Skeletal muscle tissue (tissue), 4 donors: ENCODE data around the gene DLG3. TPM values are rescaled to one million over a fixed set of nuclear protein-coding genes. Genes with fewer than 3 reads are reported as not detected.

Experiments used
- H3K27ac ChIP-seq: one replicate; pipeline ENCODE4 v1.7.0; 2013; ENCODE audit warnings: mild to moderate bottlenecking, low read depth, low read length, inconsistent platforms
- H3K27me3 ChIP-seq, 3 donors: one replicate each; pipeline ENCODE4 v1.7.0; 2013; ENCODE audit warnings: low read length in 3 of 3; ENCODE audit not compliant: control insufficient read depth in 3 of 3, insufficient read depth in 3 of 3
- H3K36me3 ChIP-seq, 3 donors: one replicate each; pipeline ENCODE4 v1.7.0; 2013; ENCODE audit warnings: low read length in 3 of 3; ENCODE audit not compliant: control insufficient read depth in 3 of 3, insufficient read depth in 3 of 3
- H3K4me1 ChIP-seq, 3 donors: one replicate each; pipeline ENCODE4 v1.7.0; 2013; ENCODE audit warnings: low read length in 3 of 3, mild to moderate bottlenecking in 3 of 3; ENCODE audit not compliant: control insufficient read depth in 3 of 3, insufficient read depth in 3 of 3
- H3K4me3 ChIP-seq, 3 donors: one replicate each; pipeline ENCODE4 v1.7.0; 2013; ENCODE audit warnings: low read length in 3 of 3
- H3K9ac ChIP-seq, 3 donors: one replicate each; pipeline ENCODE4 v1.7.0; 2013; ENCODE audit warnings: low read length in 3 of 3, mild to moderate bottlenecking in 3 of 3, moderate library complexity in 2 of 3, low read depth in 1 of 3
- H3K9me3 ChIP-seq, 3 donors: one replicate each; pipeline ENCODE4 v1.7.0; 2013; ENCODE audit warnings: low read length in 3 of 3; ENCODE audit not compliant: control insufficient read depth in 3 of 3
- total RNA-seq: library from RNA; depleted of rRNA; stranded (reverse); fragments of >200 nt; gene quantifications from one replicate; pipeline ENCODE4 v1.2.3, GENCODE V29; 2014
- donor health status: Osteomylitis.

Gene DLG3
- total RNA-seq, 1 donor from 2014 or later = 7.3 TPM

DNA sequence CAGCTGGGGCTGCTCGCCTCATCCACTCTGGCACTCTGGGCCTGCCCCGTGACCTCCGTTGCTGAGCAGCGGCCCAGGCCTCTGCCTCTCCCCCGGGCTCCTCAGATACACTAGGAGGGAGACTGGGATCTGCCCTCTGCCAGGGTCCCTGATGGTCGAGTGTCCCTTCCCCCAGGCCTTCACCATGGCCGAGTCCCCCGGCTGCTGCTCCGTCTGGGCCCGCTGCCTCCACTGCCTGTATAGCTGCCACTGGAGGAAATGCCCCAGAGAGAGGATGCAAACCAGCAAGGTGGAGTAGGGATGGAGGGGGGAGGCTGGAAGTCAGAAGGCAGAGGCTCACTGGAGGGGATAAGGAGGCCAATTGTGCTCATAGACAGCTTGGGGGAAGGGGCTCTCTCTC lies 19.8 kb upstream of the DLG3 start:
- Histone ChIP-seq H3K27ac (no peak overlapping the region), H3K36me3 (no peaks in the 10 kb centered on the region), H3K27me3 (peaks cover 0 to 24% (median 4%) of the 10 kb centered on the region in 3 donors), H3K9me3 (no peaks in the 10 kb centered on the region), H3K9ac (no peak overlapping the region), H3K4me3 (no peak overlapping the region), H3K4me1 (no peaks in the 10 kb centered on the region)

DNA sequence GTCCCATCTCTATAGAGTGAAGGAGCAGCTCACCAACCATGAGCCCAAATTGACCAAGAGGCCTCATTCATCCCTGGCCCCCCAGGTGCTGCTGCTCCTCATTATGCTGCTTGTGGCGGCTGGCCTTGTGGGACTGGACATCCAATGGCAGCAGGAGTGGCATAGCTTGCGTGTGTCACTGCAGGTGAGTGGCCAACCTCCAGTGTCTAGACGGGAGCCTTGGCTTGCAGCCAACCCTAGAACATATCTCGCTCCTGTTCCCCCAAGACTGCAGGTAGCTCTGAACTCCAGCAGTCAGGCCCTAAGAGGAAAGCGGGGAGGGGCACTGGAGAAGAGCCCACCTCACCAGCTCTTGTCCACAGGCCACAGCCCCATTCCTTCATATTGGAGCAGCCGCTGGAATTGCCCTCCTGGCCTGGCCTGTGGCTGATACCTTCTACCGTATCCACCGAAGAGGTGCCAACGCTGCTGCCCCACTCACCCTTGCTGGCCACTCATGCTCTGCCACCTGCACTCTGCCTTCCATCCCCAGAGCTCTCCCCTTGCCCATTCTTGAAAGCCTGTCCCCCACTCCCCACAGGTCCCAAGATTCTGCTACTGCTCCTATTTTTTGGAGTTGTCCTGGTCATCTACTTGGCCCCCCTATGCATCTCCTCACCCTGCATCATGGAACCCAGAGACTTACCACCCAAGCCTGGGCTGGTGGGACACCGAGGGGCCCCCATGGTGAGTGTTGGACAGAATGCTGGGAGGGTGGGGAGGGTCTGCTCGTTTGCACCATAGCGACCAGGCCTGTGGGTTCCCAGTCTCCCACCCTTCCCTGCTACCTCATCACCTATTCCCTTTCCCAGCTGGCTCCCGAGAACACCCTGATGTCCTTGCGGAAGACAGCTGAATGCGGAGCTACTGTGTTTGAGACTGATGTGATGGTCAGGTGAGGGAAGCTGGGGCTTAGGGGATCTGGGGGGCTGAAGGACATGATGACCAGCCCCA lies 18.1 kb upstream of the DLG3 start:
- Histone ChIP-seq H3K27me3 (peaks cover 0 to 20% (median 4%) of the 10 kb centered on the region in 3 donors), H3K27ac (no peak overlapping the region), H3K4me3 (no peak overlapping the region), H3K9me3 (no peaks in the 10 kb centered on the region), H3K36me3 (no peaks in the 10 kb centered on the region), H3K9ac (no peak overlapping the region), H3K4me1 (no peaks in the 10 kb centered on the region)

DNA sequence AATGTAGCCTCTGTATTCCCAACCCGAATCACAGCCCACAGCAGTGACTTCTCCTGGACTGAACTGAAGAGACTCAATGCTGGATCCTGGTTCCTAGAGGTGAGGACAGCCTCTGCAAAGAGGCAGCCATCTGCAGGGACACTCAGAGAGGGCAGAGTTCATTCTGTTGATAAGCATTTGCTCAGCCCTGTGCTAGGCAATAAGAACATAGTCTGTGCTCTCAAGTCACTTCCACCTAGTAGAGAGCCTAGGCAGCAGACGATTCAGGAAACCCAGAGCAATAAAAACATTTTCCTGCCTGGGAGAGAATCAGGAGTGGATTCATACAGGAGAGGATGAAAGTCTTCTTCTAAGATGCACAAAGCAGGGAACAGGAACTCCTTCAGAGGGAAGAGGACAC lies 17.3 kb upstream of the DLG3 start:
- H3K27ac ChIP-seq = no peak overlapping the region
- H3K9me3 ChIP-seq = no peaks in the 10 kb centered on the region
- H3K27me3 ChIP-seq = peaks cover 0 to 16% (median 4%) of the 10 kb centered on the region in 3 donors
- no peaks in the 10 kb centered on the region for H3K36me3 ChIP-seq
- H3K4me3 ChIP-seq = no peak overlapping the region
- no peak overlapping the region for H3K9ac ChIP-seq
- no peaks in the 10 kb centered on the region for H3K4me1 ChIP-seq

- H3K36me3 ChIP-seq = no peaks in the 10 kb centered on the region
- peaks cover 1 to 5% (median 4%) of the 10 kb centered on the region in 3 donors for H3K4me1 ChIP-seq
- no peak overlapping the region for H3K4me3 ChIP-seq
- H3K27ac ChIP-seq = no peak overlapping the region
- H3K9ac ChIP-seq = no peak overlapping the region
- peaks cover 0 to 10% (median 0%) of the 10 kb centered on the region in 3 donors for H3K27me3 ChIP-seq
- no peaks in the 10 kb centered on the region for H3K9me3 ChIP-seq
Observed at GRCh38 chrX:70429759-70430158, 14.9 kb upstream of the DLG3 start.

- Histone ChIP-seq H3K27ac (peak overlapping the region; percentile 99), H3K9ac (peak overlapping the region in 2 of 3 donors; percentile 63 to 83), H3K4me1 (peaks cover 7 to 18% (median 14%) of the 10 kb centered on the region in 3 donors), H3K36me3 (no peaks in the 10 kb centered on the region), H3K27me3 (peaks cover 0 to 7% (median 0%) of the 10 kb centered on the region in 3 donors), H3K4me3 (peak overlapping the region; percentile 83 to 87 (median 87)), H3K9me3 (no peaks in the 10 kb centered on the region)
Observed at GRCh38 chrX:70432936-70433847, 11.4 kb upstream of the DLG3 start.

- Histone ChIP-seq H3K9me3 (no peaks in the 10 kb centered on the region), H3K27ac (peak overlapping the region; percentile 99), H3K4me1 (peaks cover 7 to 18% (median 14%) of the 10 kb centered on the region in 3 donors), H3K27me3 (peaks cover 0 to 3% (median 0%) of the 10 kb centered on the region in 3 donors), H3K9ac (peak overlapping the region; percentile 60 to 83 (median 70)), H3K36me3 (no peaks in the 10 kb centered on the region), H3K4me3 (peak overlapping the region; percentile 83 to 87 (median 87))
Observed at GRCh38 chrX:70433848-70434351, 10.7 kb upstream of the DLG3 start.

DNA sequence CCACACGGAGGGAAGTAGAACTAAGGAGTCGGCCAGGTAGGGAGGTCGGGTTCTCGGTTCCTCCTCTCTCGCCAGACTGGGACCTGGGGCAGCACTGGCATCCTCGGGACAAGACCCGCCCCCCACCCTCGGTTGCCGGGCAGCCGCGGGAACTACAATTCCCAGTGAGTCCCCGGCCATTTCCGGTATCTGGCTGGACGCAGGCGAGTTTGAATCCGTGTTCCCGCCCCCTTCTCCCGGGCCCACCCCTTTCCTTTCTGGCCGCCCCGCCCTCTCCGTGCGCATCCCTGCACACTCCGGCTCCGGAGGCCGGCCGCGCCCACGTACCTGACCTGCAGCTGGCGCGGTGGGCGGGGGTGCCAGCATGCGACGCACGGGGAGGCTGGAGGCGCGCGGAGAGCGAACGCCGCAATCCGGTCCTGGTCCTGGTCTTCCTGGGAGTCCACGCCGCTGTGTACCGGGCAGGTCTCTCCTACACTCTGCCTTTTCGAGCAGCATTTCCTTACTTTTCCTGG lies 10.2 kb upstream of the DLG3 start:
- H3K27ac ChIP-seq = peak overlapping the region; percentile 99

DNA sequence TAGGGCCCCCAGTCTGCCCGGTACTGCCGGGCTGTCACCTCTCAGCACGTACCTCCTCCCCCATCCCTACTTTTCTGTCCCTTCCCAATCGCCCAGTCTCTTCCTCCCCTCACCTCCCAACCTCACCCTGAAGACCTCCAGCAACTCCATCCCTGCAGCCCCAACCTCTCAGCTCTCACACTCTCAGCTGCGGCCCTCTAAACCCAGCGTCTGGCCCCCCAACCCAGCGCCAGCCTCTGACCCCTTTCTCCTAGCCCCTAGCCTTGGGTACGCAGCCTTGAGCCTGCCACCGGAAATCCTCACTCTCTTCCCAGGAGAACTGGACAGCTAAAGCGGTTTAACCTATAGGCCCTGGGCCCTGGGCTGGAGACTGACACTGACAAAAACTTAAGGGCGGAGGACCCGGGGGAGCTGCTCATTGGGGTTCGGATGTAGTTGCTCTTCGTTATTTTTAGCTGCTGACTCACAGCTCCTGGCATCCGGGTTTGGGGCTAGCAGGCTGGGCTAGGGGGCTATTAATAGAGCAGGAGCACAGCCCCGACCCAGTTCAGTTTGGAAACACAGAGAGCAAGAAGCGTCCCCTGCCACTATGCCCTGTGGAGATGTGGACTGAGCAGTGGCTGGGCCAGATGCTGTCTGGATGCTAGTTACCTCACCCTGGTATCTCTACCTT lies 9.6 kb upstream of the DLG3 start:
- Histone ChIP-seq H3K27ac (peak overlapping the region; percentile 99), H3K9me3 (no peaks in the 10 kb centered on the region), H3K9ac (peak overlapping the region; percentile 85 to 92 (median 87)), H3K4me3 (peak overlapping the region; percentile 70 to 87 (median 83)), H3K36me3 (no peaks in the 10 kb centered on the region), H3K4me1 (peaks cover 7 to 18% (median 14%) of the 10 kb centered on the region in 3 donors), H3K27me3 (peaks cover 0 to 2% (median 0%) of the 10 kb centered on the region in 3 donors)

More for the DNA sequence above, 10.2 kb upstream of the DLG3 start:
- Histone ChIP-seq H3K9ac (peak overlapping the region; percentile 85 to 92 (median 87)), H3K4me3 (peak overlapping the region; percentile 83 to 87 (median 87)), H3K9me3 (no peaks in the 10 kb centered on the region), H3K36me3 (no peaks in the 10 kb centered on the region), H3K4me1 (peaks cover 7 to 18% (median 14%) of the 10 kb centered on the region in 3 donors), H3K27me3 (peaks cover 0 to 2% (median 0%) of the 10 kb centered on the region in 3 donors)

DNA sequence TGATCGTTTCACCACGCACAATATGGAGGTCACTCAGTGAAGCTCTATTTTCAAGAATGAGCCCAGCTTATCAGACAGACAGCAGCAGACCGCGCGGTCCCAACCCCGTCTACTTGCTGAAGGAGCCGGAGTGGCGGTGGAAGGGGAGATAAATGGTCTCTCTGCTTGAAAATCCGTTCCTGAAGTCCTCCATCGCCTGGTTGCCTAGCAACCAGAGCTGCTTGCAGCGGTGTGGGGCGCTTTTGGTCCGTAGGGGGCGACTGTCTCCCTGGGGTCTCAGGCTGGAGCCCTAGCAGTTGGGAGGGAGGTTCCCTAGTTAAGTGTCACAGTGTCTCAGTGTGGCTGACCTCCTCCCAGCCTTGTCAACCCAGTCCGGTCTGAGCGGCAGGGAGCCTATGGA lies 8.3 kb upstream of the DLG3 start:
- Histone ChIP-seq H3K9me3 (no peaks in the 10 kb centered on the region), H3K9ac (no peak overlapping the region), H3K4me1 (peaks cover 7 to 18% (median 14%) of the 10 kb centered on the region in 3 donors), H3K27me3 (peaks cover 0 to 5% (median 0%) of the 10 kb centered on the region in 3 donors), H3K27ac (peak overlapping the region; percentile 99), H3K36me3 (no peaks in the 10 kb centered on the region), H3K4me3 (no peak overlapping the region)
